Placental pericyte (primary cell): ENCODE measurements around the gene RAB27A. TPM values are rescaled to one million over a fixed set of nuclear protein-coding genes. Genes with fewer than 3 reads are reported as not detected.

ENCODE experiments used
- total RNA-seq: library from RNA; depleted of rRNA; stranded (reverse); fragments of >200 nt; gene quantifications from 2 replicates; pipeline ENCODE4 v1.2.3, GENCODE V29; 2012

RAB27A gene
- total RNA-seq = 10.3 and 27.1 TPM in 2 replicates

GRCh38 chr15:55289746-55290527 lies at the start of gene RAB27A:
Gene RAB27A (minus strand): TSS chr15:55289813. CDS start chr15:55234934, 54,879 bp downstream.

GRCh38 chr15:55318588-55319494 lies 29.2 kb upstream of the RAB27A start, which contains the start of the genes PIGB and PIGBOS1:
Gene PIGB (plus strand): TSS chr15:55319222. CDS start chr15:55319251, 29 bp downstream.
Gene PIGBOS1 (minus strand): TSS chr15:55319123. CDS start chr15:55317792, 1,331 bp downstream.

GRCh38 chr15:55196458-55197361 lies 92.9 kb downstream of the RAB27A start, which contains the start of gene RSL24D1:
Gene RSL24D1 (minus strand): TSS chr15:55196941. CDS start chr15:55196890, 51 bp downstream.

Other genes starting within 250 kb of the RAB27A start
- gene RSL24D1, start 92.9 kb downstream of the RAB27A start, total RNA-seq = 63.0 and 121 TPM in 2 replicates
- gene PIGBOS1, start 29.3 kb upstream of the RAB27A start, total RNA-seq = 9.3 and 9.8 TPM in 2 replicates
- gene PIGB, start 29.4 kb upstream of the RAB27A start, total RNA-seq = 7.7 and 10.5 TPM in 2 replicates
- 30.9 and 189 TPM in 2 replicates for gene CCPG1, start 118.5 kb upstream of the RAB27A start, total RNA-seq
- gene PIERCE2, start 118.7 kb upstream of the RAB27A start, total RNA-seq = 1.8 TPM in 1 of 2 replicates, not detected in the other
- 0.14 TPM in 1 of 2 replicates, not detected in the other for gene DNAAF4, start 218.4 kb upstream of the RAB27A start, total RNA-seq